ENCODE results near the gene ADAM10.

ADAM10 gene

GRCh38 chr15:58742819-58743502, 6.5 kb downstream of the ADAM10 start:
- no peak overlapping the region for H3K27ac ChIP-seq
- TF ChIP-seq ZFX (IDR thresholded peaks at IDR 0.05; ENCODE audit: borderline replicate concordance) = no peak
- TF ChIP-seq, protein P1, sequence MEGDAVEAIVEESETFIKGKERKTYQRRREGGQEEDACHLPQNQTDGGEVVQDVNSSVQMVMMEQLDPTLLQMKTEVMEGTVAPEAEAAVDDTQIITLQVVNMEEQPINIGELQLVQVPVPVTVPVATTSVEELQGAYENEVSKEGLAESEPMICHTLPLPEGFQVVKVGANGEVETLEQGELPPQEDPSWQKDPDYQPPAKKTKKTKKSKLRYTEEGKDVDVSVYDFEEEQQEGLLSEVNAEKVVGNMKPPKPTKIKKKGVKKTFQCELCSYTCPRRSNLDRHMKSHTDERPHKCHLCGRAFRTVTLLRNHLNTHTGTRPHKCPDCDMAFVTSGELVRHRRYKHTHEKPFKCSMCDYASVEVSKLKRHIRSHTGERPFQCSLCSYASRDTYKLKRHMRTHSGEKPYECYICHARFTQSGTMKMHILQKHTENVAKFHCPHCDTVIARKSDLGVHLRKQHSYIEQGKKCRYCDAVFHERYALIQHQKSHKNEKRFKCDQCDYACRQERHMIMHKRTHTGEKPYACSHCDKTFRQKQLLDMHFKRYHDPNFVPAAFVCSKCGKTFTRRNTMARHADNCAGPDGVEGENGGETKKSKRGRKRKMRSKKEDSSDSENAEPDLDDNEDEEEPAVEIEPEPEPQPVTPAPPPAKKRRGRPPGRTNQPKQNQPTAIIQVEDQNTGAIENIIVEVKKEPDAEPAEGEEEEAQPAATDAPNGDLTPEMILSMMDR (IDR thresholded peaks at IDR 0.05) = no peak

GRCh38 chr15:58742022-58742813, 7.3 kb downstream of the ADAM10 start:
- no peak overlapping the region for H3K27ac ChIP-seq
- no peak for TF ChIP-seq ZFX (IDR thresholded peaks at IDR 0.05; ENCODE audit: borderline replicate concordance)
- TF ChIP-seq, protein P1 (IDR thresholded peaks at IDR 0.05) = no peak

GRCh38 chr15:58741032-58741431, 8.5 kb downstream of the ADAM10 start:
- H3K27ac ChIP-seq = no peak overlapping the region

GRCh38 chr15:58740436-58740835, 9.1 kb downstream of the ADAM10 start:
- TF ChIP-seq, protein P1 (IDR thresholded peaks at IDR 0.05) = no peak
- TF ChIP-seq ZFX (IDR thresholded peaks at IDR 0.05; ENCODE audit: borderline replicate concordance) = no peak
- no peak overlapping the region for H3K27ac ChIP-seq

More at GRCh38 chr15:58741032-58741431, 8.5 kb downstream of the ADAM10 start:
- TF ChIP-seq, protein P1 (IDR thresholded peaks at IDR 0.05) = no peak
- no peak for TF ChIP-seq ZFX (IDR thresholded peaks at IDR 0.05; ENCODE audit: borderline replicate concordance)

GRCh38 chr15:58738046-58738707, 11.3 kb downstream of the ADAM10 start:
- TF ChIP-seq ZFX (IDR thresholded peaks at IDR 0.05; ENCODE audit: borderline replicate concordance) = no peak
- TF ChIP-seq, protein P1 (IDR thresholded peaks at IDR 0.05) = no peak
- H3K27ac ChIP-seq = no peak overlapping the region

DNA sequence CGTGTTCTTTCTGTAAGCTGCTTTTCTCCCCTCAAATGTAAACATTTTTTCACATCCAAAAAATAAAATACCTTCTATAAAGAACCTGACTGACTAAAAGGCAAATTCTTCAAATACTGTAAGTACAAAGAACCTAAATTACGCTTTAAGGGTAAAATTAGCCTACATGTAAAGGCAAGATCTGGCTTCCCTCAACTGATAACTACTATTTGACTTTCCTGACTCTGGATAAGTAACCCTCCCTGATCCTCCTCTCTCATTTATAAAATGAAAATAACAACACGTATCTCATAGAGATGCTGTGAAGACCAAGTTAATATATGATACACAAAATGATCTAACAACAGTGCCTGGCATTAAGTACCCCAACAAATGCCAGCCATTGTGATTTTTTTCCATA, 12.2 kb downstream of the ADAM10 start:
- H3K27ac ChIP-seq = no peak overlapping the region
- TF ChIP-seq ZFX (IDR thresholded peaks at IDR 0.05; ENCODE audit: borderline replicate concordance) = no peak
- TF ChIP-seq, protein P1 (IDR thresholded peaks at IDR 0.05) = no peak
